Ovary (tissue), 3 donors: ENCODE measurements around the gene HDAC10.

Experiments used
- CTCF ChIP-seq, 3 donors: fragments of 450-650 bp in 2 of 3; fragments of 200-600 bp in 1 of 3; IDR thresholded peaks; one replicate each; pipeline versions ENCODE4 v1.5.1 to v1.8.0; 2016 to 2022; ENCODE audit warnings: antibody characterized with exemption in 3 of 3, mild to moderate bottlenecking in 1 of 3
- POLR2A ChIP-seq: fragments of 450-650 bp; IDR thresholded peaks from one replicate; pipeline ENCODE4 v1.6.1; 2017; ENCODE audit warnings: antibody characterized with exemption, mild to moderate bottlenecking, moderate library complexity
- donor health status: DM: no; HTN: no; CAD: no.

DNA sequence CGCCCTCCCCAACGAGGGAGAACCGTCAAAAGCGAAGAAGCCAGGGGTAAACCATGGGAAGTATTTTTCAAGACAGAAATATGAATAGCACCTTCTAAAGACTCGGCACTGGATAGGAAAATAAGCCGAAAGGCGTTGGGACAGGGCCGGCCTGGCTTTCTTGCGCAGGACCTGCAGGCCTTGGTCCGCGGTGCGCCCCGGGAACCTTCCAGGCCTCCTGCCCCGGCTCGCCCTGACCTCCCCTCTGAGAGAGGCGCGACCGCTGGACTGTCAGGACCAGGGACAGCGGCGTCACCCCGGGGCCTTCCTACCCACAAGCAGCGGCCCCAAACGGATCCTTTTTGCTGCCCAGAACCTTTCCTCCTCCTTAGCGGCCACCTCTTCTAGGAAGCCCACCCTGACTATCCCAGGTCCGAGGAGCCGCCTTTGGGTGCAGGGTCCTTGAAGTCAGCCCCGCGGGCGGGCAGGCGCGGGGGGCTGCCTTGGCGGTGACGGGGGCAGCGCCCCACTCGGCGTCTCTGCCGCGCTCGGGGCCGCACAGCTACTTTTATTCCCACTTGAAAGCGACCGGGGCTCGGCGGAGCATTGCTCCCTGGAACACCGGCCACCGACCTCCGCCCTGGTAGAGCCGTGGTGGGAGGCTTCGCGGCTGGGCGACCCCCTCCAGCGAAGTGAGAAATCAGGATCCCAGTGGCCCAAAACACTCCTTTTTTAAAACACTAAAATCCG is 19.8 kb upstream of the HDAC10 start:
- TF ChIP-seq CTCF (IDR thresholded peaks at IDR 0.05) = no peak
- no peak for TF ChIP-seq POLR2A
